ENCODE measurements around the gene CRB3. TPM values are rescaled to one million over a fixed set of nuclear protein-coding genes. Genes with fewer than 3 reads are reported as not detected.

Gene CRB3
- total RNA-seq, 1 experiment from 2014 or later, result 5.5 TPM

DNA sequence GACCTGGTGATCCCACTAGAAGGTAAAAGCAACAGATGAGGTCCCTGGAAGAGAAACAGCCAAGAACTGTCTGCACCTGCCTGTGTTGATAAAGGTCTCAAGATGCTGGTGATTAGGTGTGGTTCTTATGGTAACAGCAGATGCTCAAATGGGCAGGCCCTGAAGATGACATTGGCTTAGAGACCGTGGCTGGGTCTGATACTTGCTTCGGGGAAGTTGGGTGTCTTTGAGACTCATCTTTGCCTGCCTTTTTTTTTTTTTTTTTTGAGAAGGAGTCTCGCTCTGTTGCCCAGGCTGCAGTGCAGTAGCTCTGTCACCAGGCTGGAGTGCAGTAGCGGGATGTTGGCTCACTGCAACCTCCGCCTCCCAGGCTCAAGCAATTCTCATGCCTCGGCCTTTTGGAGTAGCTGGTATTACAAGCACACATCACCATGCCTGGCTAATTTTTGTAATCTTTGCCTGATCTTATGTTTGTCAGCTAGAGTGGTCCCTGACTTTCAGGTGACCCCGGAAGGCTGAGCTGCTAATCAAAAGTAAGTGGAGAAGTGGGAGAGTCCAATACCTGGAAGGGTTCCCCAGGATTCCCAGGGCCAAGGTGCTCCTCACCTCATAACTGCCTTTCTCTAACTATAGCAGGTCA, 12.4 kb upstream of the CRB3 start:
- H3K36me3 ChIP-seq (replicated peaks; ENCODE audit: control insufficient read depth, insufficient read depth, low read length), result peaks cover 3% of the 10 kb centered on the region
- H3K27me3 ChIP-seq (ENCODE audit: control insufficient read depth, insufficient read depth, low read length), result no peaks in the 10 kb centered on the region
- no peak for DNase-seq
- no peak overlapping the region for H3K4me3 ChIP-seq (ENCODE audit: insufficient read depth, low read depth, low read length)

GRCh38 chr19:6452223-6452614, 11.9 kb upstream of the CRB3 start:
- Histone ChIP-seq H3K27me3 (ENCODE audit: control insufficient read depth, insufficient read depth, low read length) (no peaks in the 10 kb centered on the region), H3K36me3 (replicated peaks; ENCODE audit: control insufficient read depth, insufficient read depth, low read length) (peaks cover 3% of the 10 kb centered on the region), H3K4me3 (ENCODE audit: insufficient read depth, low read depth, low read length) (no peak overlapping the region)
- DNase-seq, result peak; percentile 5

- no peak for DNase-seq
- Histone ChIP-seq H3K4me3 (ENCODE audit: insufficient read depth, low read depth, low read length) (no peak overlapping the region), H3K36me3 (replicated peaks; ENCODE audit: control insufficient read depth, insufficient read depth, low read length) (peaks cover 3% of the 10 kb centered on the region), H3K27me3 (ENCODE audit: control insufficient read depth, insufficient read depth, low read length) (no peaks in the 10 kb centered on the region; the same call in 1 of the 2 replicates)
These were observed 11.2 kb upstream of the CRB3 start for GRCh38 chr19:6452899-6453298.

GRCh38 chr19:6453951-6454565, 10.0 kb upstream of the CRB3 start:
- peak; percentile 9 for DNase-seq
- no peak overlapping the region for H3K4me3 ChIP-seq (ENCODE audit: insufficient read depth, low read depth, low read length)
- peaks cover 7% of the 10 kb centered on the region; the same call in 1 of the 2 replicates for H3K27me3 ChIP-seq (ENCODE audit: control insufficient read depth, insufficient read depth, low read length)
- H3K36me3 ChIP-seq (replicated peaks; ENCODE audit: control insufficient read depth, insufficient read depth, low read length), result peaks cover 3% of the 10 kb centered on the region

- peaks cover 3% of the 10 kb centered on the region for H3K36me3 ChIP-seq (replicated peaks; ENCODE audit: control insufficient read depth, insufficient read depth, low read length)
- peaks cover 10% of the 10 kb centered on the region for H3K27me3 ChIP-seq (ENCODE audit: control insufficient read depth, insufficient read depth, low read length)
- no peak for DNase-seq
- no peak overlapping the region for H3K4me3 ChIP-seq (ENCODE audit: insufficient read depth, low read depth, low read length)
These were observed 8.1 kb upstream of the CRB3 start for GRCh38 chr19:6455924-6456323.

DNA sequence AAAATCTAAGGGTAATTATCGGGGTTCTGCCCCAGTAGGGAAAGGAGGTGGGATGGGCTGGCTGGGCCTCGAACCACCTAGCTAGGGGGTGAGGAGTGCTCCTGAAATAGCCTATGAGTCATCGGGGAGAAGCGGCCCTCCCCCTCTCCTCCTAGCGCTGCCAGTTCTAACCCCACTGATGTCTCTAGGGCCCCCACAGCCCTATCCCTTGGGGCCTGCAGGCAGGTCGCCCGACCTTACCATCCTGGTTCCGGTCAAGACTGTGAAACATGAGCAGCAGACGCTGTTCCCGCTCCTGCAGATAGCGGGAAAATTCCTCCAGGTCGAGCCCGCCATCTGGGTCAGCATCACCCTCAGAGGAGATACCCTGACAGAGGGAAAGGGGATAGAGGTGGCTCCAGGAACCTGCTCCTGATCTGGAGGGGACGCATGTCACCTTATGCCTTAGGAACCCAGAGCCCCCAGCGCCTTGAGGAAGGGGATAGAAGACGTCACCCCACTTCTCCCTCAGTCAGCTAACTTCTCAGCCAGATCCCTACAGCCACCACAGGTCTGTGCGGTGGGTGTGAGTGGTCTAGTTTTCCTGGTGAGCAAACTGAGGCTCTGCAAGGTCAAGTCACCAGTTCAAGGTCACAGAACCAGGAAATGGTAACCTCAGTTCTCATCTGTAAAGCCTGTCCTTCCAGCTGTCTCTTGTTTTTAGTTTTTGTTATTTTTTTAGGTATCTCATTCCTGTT, 5.9 kb upstream of the CRB3 start:
- Histone ChIP-seq H3K36me3 (replicated peaks; ENCODE audit: control insufficient read depth, insufficient read depth, low read length) (peaks cover 3% of the 10 kb centered on the region), H3K4me3 (ENCODE audit: insufficient read depth, low read depth, low read length) (no peak overlapping the region), H3K27me3 (ENCODE audit: control insufficient read depth, insufficient read depth, low read length) (peaks cover 16% of the 10 kb centered on the region)
- no peak for DNase-seq

- no peak for DNase-seq
- Histone ChIP-seq H3K27me3 (ENCODE audit: control insufficient read depth, insufficient read depth, low read length) (peaks cover 16% of the 10 kb centered on the region), H3K4me3 (ENCODE audit: insufficient read depth, low read depth, low read length) (peak overlapping the region; percentile 72), H3K36me3 (replicated peaks; ENCODE audit: control insufficient read depth, insufficient read depth, low read length) (peaks cover 3% of the 10 kb centered on the region)
These were observed 5.3 kb upstream of the CRB3 start for GRCh38 chr19:6458695-6459261.

- H3K36me3 ChIP-seq (replicated peaks; ENCODE audit: control insufficient read depth, insufficient read depth, low read length), result no peaks in the 10 kb centered on the region; the same call in 1 of the 2 replicates
- H3K27me3 ChIP-seq (ENCODE audit: control insufficient read depth, insufficient read depth, low read length), result peaks cover 22% of the 10 kb centered on the region
- DNase-seq, result peak; percentile 96
- H3K4me3 ChIP-seq (ENCODE audit: insufficient read depth, low read depth, low read length), result peak within 1 kb of the TSS; percentile 72
These were observed 4.6 kb upstream of the CRB3 start, which contains the start of gene SLC25A23 for GRCh38 chr19:6459262-6460098. Gene SLC25A23, minus strand, starts transcription at chr19:6459792. Its CDS starts 164 bp downstream, at chr19:6459628.

GRCh38 chr19:6460099-6460884, 3.8 kb upstream of the CRB3 start:
- no peaks in the 10 kb centered on the region for H3K36me3 ChIP-seq (replicated peaks; ENCODE audit: control insufficient read depth, insufficient read depth, low read length)
- peak; percentile 99 for DNase-seq

DNA sequence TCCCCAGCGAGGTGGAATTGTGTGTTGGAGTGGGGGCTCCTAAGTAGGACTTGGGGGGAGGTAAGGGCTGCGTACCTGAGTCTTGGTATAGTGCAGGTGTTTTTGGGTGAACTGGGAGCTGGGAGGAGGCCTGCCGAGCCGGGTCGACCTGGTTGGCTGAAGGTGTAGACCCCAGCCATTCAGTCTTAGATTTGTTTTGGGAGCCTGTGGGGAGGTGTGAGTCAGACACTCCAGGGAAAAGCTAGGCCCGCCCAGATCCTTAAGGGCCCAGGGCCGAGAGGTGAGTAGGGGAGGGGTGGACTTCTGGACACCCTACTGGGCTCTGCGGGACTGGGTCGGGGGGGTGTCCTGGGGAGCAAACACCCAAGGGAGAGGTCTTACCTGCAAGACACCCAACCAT, 935 bp downstream of the CRB3 start:
- H3K36me3 ChIP-seq (replicated peaks; ENCODE audit: control insufficient read depth, insufficient read depth, low read length), result peaks cover 4% of the 10 kb centered on the region
- peak overlapping the region; percentile 72 for H3K4me3 ChIP-seq (ENCODE audit: insufficient read depth, low read depth, low read length)

More at GRCh38 chr19:6460099-6460884, 3.8 kb upstream of the CRB3 start:
- Histone ChIP-seq H3K27me3 (ENCODE audit: control insufficient read depth, insufficient read depth, low read length) (peaks cover 30% of the 10 kb centered on the region), H3K4me3 (ENCODE audit: insufficient read depth, low read depth, low read length) (peak overlapping the region; percentile 72)

GRCh38 chr19:6465663-6466062, 1.6 kb downstream of the CRB3 start:
- peaks cover 4% of the 10 kb centered on the region for H3K36me3 ChIP-seq (replicated peaks; ENCODE audit: control insufficient read depth, insufficient read depth, low read length)

More for the DNA sequence above, 935 bp downstream of the CRB3 start:
- peak; percentile 69 for DNase-seq
- peaks cover 23% of the 10 kb centered on the region; the same call in 1 of the 2 replicates for H3K27me3 ChIP-seq (ENCODE audit: control insufficient read depth, insufficient read depth, low read length)

DNA sequence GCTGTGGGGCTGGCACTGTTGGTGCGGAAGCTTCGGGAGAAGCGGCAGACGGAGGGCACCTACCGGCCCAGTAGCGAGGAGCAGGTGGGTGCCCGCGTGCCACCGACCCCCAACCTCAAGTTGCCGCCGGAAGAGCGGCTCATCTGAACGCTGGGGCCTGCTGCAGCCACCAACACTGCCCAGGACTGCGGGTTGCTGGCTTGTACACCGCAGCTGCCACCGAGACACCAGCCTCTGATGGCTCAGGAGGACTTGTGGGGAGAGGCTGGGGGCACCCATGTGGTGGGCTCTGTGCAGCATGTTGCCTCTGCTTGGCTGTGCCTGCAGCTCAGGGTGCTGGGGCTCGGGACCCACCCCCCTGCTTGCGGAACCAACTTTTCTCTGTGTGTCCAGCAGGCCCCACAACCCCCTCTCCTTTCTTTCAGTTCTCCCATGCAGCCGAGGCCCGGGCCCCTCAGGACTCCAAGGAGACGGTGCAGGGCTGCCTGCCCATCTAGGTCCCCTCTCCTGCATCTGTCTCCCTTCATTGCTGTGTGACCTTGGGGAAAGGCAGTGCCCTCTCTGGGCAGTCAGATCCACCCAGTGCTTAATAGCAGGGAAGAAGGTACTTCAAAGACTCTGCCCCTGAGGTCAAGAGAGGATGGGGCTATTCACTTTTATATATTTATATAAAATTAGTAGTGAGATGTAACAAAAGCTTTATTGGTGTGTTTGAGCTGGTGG, 2.6 kb downstream of the CRB3 start:
- no peak for DNase-seq
- H3K27me3 ChIP-seq (ENCODE audit: control insufficient read depth, insufficient read depth, low read length), result peaks cover 23% of the 10 kb centered on the region; the same call in 1 of the 2 replicates
- H3K36me3 ChIP-seq (replicated peaks; ENCODE audit: control insufficient read depth, insufficient read depth, low read length), result peaks cover 4% of the 10 kb centered on the region
- no peak overlapping the region for H3K4me3 ChIP-seq (ENCODE audit: insufficient read depth, low read depth, low read length)

More at GRCh38 chr19:6465663-6466062, 1.6 kb downstream of the CRB3 start:
- no peak overlapping the region for H3K4me3 ChIP-seq (ENCODE audit: insufficient read depth, low read depth, low read length)
- DNase-seq, result no peak
- H3K27me3 ChIP-seq (ENCODE audit: control insufficient read depth, insufficient read depth, low read length), result peaks cover 23% of the 10 kb centered on the region; the same call in 1 of the 2 replicates

DNA sequence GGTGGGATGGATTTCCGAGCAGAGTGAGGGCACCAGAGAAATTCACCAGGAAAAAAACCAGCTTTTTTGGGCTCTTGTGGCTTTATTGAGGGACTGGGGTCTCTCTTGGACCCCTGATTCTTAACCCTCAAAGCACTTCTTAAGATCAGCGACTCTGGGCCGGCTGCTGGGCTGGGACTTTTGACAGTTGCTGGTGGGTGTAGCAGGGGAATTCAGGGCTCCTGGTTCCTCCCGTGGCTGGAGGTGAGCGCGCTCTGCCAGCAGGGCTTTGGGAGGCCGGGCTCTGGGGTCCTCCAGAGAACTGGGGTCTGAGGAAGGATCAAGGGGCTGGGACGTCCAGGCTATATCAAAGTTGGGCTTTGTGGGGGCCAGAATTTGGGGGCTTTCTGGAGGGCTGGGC, 3.3 kb downstream of the CRB3 start:
- no peak for DNase-seq
- Histone ChIP-seq H3K4me3 (ENCODE audit: insufficient read depth, low read depth, low read length) (no peak overlapping the region), H3K36me3 (replicated peaks; ENCODE audit: control insufficient read depth, insufficient read depth, low read length) (peaks cover 4% of the 10 kb centered on the region), H3K27me3 (ENCODE audit: control insufficient read depth, insufficient read depth, low read length) (peaks cover 17% of the 10 kb centered on the region; the same call in 1 of the 2 replicates)

All from H7 (cell line).